Astrocyte (in vitro differentiated cells and primary cell): ENCODE data around the gene ZNF683. TPM values are rescaled to one million over a fixed set of nuclear protein-coding genes. Genes with fewer than 3 reads are reported as not detected.

ENCODE experiments used
- DNase-seq: peaks from one replicate; pipeline ENCODE4 v3.0.0-alpha.2; 2010; ENCODE audit warnings: low read depth
- FAIRE-seq: peaks from 2 replicates; lab custom pipeline; 2011; peaks lifted over from hg19 to GRCh38; lab: Jason Lieb, UNC
- H2AFZ ChIP-seq: 2 replicates; pipeline ENCODE4 v1.6.0; 2012; ENCODE audit warnings: low read depth, low read length, inconsistent platforms
- H3K27ac ChIP-seq: 2 replicates; pipeline ENCODE4 v1.5.1; 2011; ENCODE audit warnings: low read depth, low read length, inconsistent platforms
- H3K27me3 ChIP-seq: 2 replicates; pipeline ENCODE4 v1.6.0; 2011; ENCODE audit warnings: low read length, inconsistent platforms; ENCODE audit not compliant: insufficient read depth
- H3K36me3 ChIP-seq: 2 replicates; pipeline ENCODE4 v1.5.1; 2011; ENCODE audit warnings: low read length, inconsistent platforms; ENCODE audit not compliant: insufficient read depth
- H3K4me1 ChIP-seq: 2 replicates; pipeline ENCODE4 v1.5.1; 2011; ENCODE audit warnings: low read length, inconsistent platforms; ENCODE audit not compliant: insufficient read depth
- H3K4me2 ChIP-seq: 2 replicates; pipeline ENCODE4 v1.6.0; 2012; ENCODE audit warnings: low read length, inconsistent platforms
- H3K4me3 ChIP-seq: 2 replicates; pipeline ENCODE4 v1.5.1; 2011; ENCODE audit warnings: low read depth, mild to moderate bottlenecking, low read length, inconsistent platforms; ENCODE audit not compliant: insufficient read depth
- H3K79me2 ChIP-seq: 2 replicates; pipeline ENCODE4 v1.6.0; 2012; ENCODE audit warnings: mild to moderate bottlenecking, low read length, inconsistent platforms; ENCODE audit not compliant: insufficient read depth
- H3K9ac ChIP-seq: 2 replicates; pipeline ENCODE4 v1.6.0; 2012; ENCODE audit warnings: mild to moderate bottlenecking, low read length, inconsistent platforms
- H3K9me3 ChIP-seq: 2 replicates; pipeline ENCODE4 v1.5.1; 2012; ENCODE audit warnings: low read depth, mild to moderate bottlenecking, low read length, inconsistent platforms; ENCODE audit not compliant: insufficient read depth
- H4K20me1 ChIP-seq: 2 replicates; pipeline ENCODE4 v1.6.0; 2012; ENCODE audit warnings: low read length, inconsistent platforms; ENCODE audit not compliant: insufficient read depth
- H3K27ac Mint-ChIP-seq: one replicate; pipeline ENCODE4 v1.8.0; 2021; ENCODE audit warnings: mild to moderate bottlenecking, mixed read lengths; ENCODE audit not compliant: unreplicated experiment
- H3K27me3 Mint-ChIP-seq: one replicate; pipeline ENCODE4 v1.8.0; 2021; ENCODE audit warnings: low read depth, mixed read lengths; ENCODE audit not compliant: unreplicated experiment
- H3K36me3 Mint-ChIP-seq: one replicate; pipeline ENCODE4 v1.8.0; 2021; ENCODE audit warnings: low read depth, mixed read lengths; ENCODE audit not compliant: unreplicated experiment
- H3K4me1 Mint-ChIP-seq: one replicate; pipeline ENCODE4 v1.8.0; 2021; ENCODE audit warnings: low read depth, mixed read lengths; ENCODE audit not compliant: unreplicated experiment
- H3K4me3 Mint-ChIP-seq: one replicate; pipeline ENCODE4 v1.8.0; 2021; ENCODE audit warnings: mild to moderate bottlenecking, moderate library complexity, mixed read lengths; ENCODE audit not compliant: unreplicated experiment
- H3K9me3 Mint-ChIP-seq: one replicate; pipeline ENCODE4 v1.8.0; 2021; ENCODE audit warnings: mild to moderate bottlenecking, mixed read lengths; ENCODE audit not compliant: unreplicated experiment
- EZH2 ChIP-seq: IDR thresholded peaks from 2 replicates; pipeline ENCODE4 v1.6.1; 2012; ENCODE audit warnings: mild to moderate bottlenecking, low read length, inconsistent platforms; ENCODE audit not compliant: insufficient read depth
- total RNA-seq: library from RNA; stranded (reverse); gene quantifications from 2 replicates; pipeline ENCODE4 v1.2.1, GENCODE V29; 2021
- TF ChIP-seq, protein P1 (sequence below): IDR thresholded peaks from 2 replicates; pipeline ENCODE4 v1.5.1; 2011; ENCODE audit warnings: low read depth, mild to moderate bottlenecking, inconsistent platforms, low read length, moderate library complexity; ENCODE audit not compliant: insufficient read depth

ZNF683 gene
- total RNA-seq, 1 donor from 2014 or later: not detected

DNA sequence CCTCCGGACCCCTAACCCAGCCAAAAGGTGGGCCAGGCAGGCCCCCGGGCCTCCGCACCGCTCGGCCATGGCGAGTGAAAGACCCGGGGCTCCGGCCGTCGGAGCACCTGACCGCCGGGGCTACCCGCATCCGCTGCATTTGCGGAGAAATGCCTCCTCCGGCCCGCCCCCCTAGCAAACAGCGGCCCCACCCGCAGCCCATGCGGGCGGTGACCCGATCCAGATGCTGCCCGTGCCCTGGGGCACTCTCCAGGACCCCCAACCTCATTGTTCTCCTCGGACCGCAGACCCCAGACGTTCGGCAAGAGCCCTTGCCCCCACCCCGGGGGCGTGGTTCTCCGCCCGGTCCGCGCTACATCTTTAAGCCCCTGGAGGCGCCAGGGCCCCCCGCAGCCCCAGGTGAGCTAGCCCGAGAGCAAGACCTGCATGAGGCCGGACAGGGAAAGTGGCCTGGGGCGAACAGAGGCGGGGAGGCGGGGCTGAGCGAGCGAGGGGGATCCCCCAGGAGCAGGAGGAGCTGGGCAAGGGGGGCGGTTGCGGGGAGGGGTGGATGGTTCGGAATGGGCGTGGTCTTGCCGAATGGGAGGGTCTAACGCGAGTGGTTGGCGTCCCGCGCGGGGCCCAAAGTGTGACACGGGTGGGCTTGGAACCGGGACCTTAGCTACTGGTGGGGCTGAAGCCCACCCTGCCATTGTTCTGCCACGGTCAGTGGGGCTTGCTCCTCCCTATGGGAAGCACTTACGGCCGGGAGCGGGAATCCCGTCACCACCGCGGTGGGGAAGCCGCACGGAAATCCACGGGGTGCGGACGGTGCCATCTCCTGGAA lies 12.4 kb downstream of the ZNF683 start:
- Histone ChIP-seq H3K79me2 (no peaks in the 10 kb centered on the region), H3K4me3 (peak overlapping the region; percentile 33), H3K4me2 (peak overlapping the region; percentile 81), H3K27ac (no peak overlapping the region), H3K36me3 (no peaks in the 10 kb centered on the region), H3K9me3 (no peaks in the 10 kb centered on the region), H4K20me1 (no peaks in the 10 kb centered on the region), H3K27me3 (peaks cover 25% of the 10 kb centered on the region), H3K4me1 (peaks cover 4% of the 10 kb centered on the region), H2AFZ (peak overlapping the region; percentile 49), H3K9ac (peak overlapping the region; percentile 27)
- peaks cover 69% of the 10 kb centered on the region for H3K27me3 Mint-ChIP-seq
- DNase-seq: no peak
- H3K9me3 Mint-ChIP-seq: no peaks in the 10 kb centered on the region
- no peak overlapping the region for H3K4me3 Mint-ChIP-seq
- TF ChIP-seq, protein P1, sequence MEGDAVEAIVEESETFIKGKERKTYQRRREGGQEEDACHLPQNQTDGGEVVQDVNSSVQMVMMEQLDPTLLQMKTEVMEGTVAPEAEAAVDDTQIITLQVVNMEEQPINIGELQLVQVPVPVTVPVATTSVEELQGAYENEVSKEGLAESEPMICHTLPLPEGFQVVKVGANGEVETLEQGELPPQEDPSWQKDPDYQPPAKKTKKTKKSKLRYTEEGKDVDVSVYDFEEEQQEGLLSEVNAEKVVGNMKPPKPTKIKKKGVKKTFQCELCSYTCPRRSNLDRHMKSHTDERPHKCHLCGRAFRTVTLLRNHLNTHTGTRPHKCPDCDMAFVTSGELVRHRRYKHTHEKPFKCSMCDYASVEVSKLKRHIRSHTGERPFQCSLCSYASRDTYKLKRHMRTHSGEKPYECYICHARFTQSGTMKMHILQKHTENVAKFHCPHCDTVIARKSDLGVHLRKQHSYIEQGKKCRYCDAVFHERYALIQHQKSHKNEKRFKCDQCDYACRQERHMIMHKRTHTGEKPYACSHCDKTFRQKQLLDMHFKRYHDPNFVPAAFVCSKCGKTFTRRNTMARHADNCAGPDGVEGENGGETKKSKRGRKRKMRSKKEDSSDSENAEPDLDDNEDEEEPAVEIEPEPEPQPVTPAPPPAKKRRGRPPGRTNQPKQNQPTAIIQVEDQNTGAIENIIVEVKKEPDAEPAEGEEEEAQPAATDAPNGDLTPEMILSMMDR: no peak
- peak; percentile 92 for TF ChIP-seq EZH2
- no peak for FAIRE-seq
- no peaks in the 10 kb centered on the region for H3K4me1 Mint-ChIP-seq
- no peak overlapping the region for H3K27ac Mint-ChIP-seq
- H3K36me3 Mint-ChIP-seq: no peaks in the 10 kb centered on the region

DNA sequence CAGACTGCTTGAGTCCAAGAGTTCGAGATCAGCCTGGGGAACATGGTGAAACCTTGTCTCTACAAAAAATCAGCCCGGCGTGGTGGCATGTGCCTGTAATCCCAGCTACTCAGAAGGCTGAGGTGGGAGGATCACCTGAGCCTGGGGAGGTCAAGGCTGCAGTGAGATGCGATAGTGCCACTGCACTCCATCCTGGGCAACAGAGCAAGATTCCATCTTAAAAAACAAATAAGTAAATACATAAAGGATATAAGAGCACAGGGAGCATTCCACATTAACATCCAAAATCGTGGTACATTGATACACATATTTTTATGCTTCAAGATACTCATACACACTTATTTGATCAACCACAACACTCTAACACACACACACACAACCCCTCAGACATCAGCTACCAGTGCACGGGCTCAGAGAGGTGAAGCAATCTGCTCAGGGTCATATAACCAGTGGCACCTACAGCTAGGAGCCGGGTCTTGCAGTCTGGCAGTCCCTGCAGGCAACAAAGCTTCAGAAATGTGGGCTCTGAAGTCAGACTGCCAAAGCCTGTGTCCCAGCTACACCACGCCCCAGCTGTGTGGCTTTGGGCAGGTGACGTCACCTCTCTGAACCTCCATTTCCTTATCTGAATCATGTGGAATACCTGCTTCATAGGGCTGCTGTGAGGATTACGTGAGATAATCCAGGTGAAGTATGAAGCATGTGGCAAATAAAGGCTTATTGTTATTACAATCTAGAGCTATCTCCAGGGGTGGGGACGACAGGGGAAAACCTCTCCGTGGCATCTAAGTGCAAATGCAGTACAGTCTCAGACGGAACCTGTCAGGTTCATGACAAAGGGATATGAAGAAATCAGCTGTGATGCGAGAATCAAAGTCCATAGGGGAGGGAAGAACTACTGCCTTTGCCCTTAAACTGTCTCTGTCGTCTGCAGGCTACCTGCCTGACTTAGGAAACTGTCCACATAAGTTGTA lies 13.9 kb downstream of the ZNF683 start:
- no peak for DNase-seq
- no peaks in the 10 kb centered on the region for H3K9me3 Mint-ChIP-seq
- peaks cover 60% of the 10 kb centered on the region for H3K27me3 Mint-ChIP-seq
- Histone ChIP-seq H3K9me3 (no peaks in the 10 kb centered on the region), H4K20me1 (no peaks in the 10 kb centered on the region), H2AFZ (no peak overlapping the region), H3K27me3 (peaks cover 21% of the 10 kb centered on the region), H3K36me3 (no peaks in the 10 kb centered on the region), H3K79me2 (no peaks in the 10 kb centered on the region), H3K27ac (no peak overlapping the region), H3K4me3 (no peak overlapping the region), H3K4me2 (no peak overlapping the region), H3K9ac (no peak overlapping the region), H3K4me1 (peaks cover 4% of the 10 kb centered on the region)
- H3K4me1 Mint-ChIP-seq: peaks cover under 1% of the 10 kb centered on the region
- H3K4me3 Mint-ChIP-seq: no peak overlapping the region
- no peaks in the 10 kb centered on the region for H3K36me3 Mint-ChIP-seq
- no peak overlapping the region for H3K27ac Mint-ChIP-seq
- no peak for TF ChIP-seq EZH2
- TF ChIP-seq, protein P1: no peak
- no peak for FAIRE-seq
